Caco-2 (cell line): ENCODE results near the gene BCL2. TPM values are rescaled to one million over a fixed set of nuclear protein-coding genes. Genes with fewer than 3 reads are reported as not detected.

Experiments
- BruUV-seq: library from RNA; stranded (reverse); fragments of 400-500 nt; replicated peaks from 2 replicates; lab custom pipeline; 2021; lab: Mats Ljungman, UMichigan
- CTCF ChIA-PET: fragments of 300-600 bp; sonication (Branson Sonifier 250); formaldehyde crosslinking; loops from one replicate; lab custom pipeline; 2022; ENCODE audit warnings: antibody characterized with exemption; lab: Charles Lee
- POLR2A ChIA-PET: fragments of 300-600 bp; sonication (Branson Sonifier 250); formaldehyde crosslinking; loops from one replicate; lab custom pipeline; 2022; ENCODE audit warnings: antibody characterized with exemption; lab: Charles Lee
- DNase-seq, 2 experiments: peaks; one replicate each; pipeline versions ENCODE4 v3.0.0 to v3.0.0-alpha.2; 2020 to 2022
- H3K27me3 ChIP-seq: replicated peaks from 2 replicates; pipeline ENCODE4 v1.6.0; 2011; ENCODE audit warnings: low read length; ENCODE audit not compliant: control insufficient read depth, insufficient read depth
- H3K36me3 ChIP-seq: 2 replicates; pipeline ENCODE4 v1.5.1; 2011; ENCODE audit warnings: low read length; ENCODE audit not compliant: control insufficient read depth, insufficient read depth
- H3K4me1 ChIP-seq: fragments of 250-450 bp; sonication (Bioruptor Pico); 2 replicates; pipeline ENCODE4 v1.5.1; 2020; ENCODE audit warnings: mild to moderate bottlenecking
- H3K4me3 ChIP-seq: 2 replicates; pipeline ENCODE4 v1.5.1; 2011; ENCODE audit warnings: low read depth, mild to moderate bottlenecking, control low read depth, low read length
- H3K9me3 ChIP-seq: fragments of 250-450 bp; sonication (Bioruptor Pico); 2 replicates; pipeline ENCODE4 v1.5.1; 2020; ENCODE audit warnings: mild to moderate bottlenecking, moderate library complexity
- H3K27ac Mint-ChIP-seq: one replicate; pipeline ENCODE4 v1.8.0; 2022; ENCODE audit warnings: mixed read lengths; ENCODE audit not compliant: unreplicated experiment
- H3K27me3 Mint-ChIP-seq: one replicate; pipeline ENCODE4 v1.8.0; 2022; ENCODE audit warnings: mixed read lengths; ENCODE audit not compliant: insufficient read depth, unreplicated experiment
- H3K36me3 Mint-ChIP-seq: one replicate; pipeline ENCODE4 v1.8.0; 2022; ENCODE audit warnings: mild to moderate bottlenecking, mixed read lengths; ENCODE audit not compliant: insufficient read depth, unreplicated experiment
- H3K4me1 Mint-ChIP-seq: one replicate; pipeline ENCODE4 v1.8.0; 2022; ENCODE audit warnings: low read depth, mixed read lengths; ENCODE audit not compliant: unreplicated experiment
- H3K4me3 Mint-ChIP-seq: one replicate; pipeline ENCODE4 v1.8.0; 2022; ENCODE audit warnings: mild to moderate bottlenecking, moderate library complexity, mixed read lengths; ENCODE audit not compliant: unreplicated experiment
- H3K9me3 Mint-ChIP-seq: one replicate; pipeline ENCODE4 v1.8.0; 2022; ENCODE audit warnings: mixed read lengths; ENCODE audit not compliant: unreplicated experiment
- CTCF ChIP-seq, 2 experiments: fragments of 200-600 bp in 1 of 2; IDR thresholded peaks; 1 replicate in 1 of 2; 2 replicates in 1 of 2; pipeline versions ENCODE4 v1.5.1 to v1.8.0; 2011 to 2022; ENCODE audit warnings: antibody characterized with exemption in 1 of 2, control low read depth in 1 of 2, inconsistent platforms in 1 of 2, low read depth in 1 of 2, low read length in 1 of 2, mild to moderate bottlenecking in 1 of 2, moderate library complexity in 1 of 2; ENCODE audit not compliant: insufficient read depth in 1 of 2, severe bottlenecking in 1 of 2, unreplicated experiment in 1 of 2
- intact Hi-C: fragments of 100-400 bp; cut with micrococcal nuclease; formaldehyde crosslinking; loops from one replicate; pipeline ENCODE4 v1.10.0; 2022; ENCODE audit not compliant: unreplicated experiment
- total RNA-seq: library from RNA; stranded (reverse); gene quantifications from 2 replicates; pipeline ENCODE4 v1.2.3, GENCODE V29; 2022

The BCL2 gene
- total RNA-seq, 1 experiment from 2014 or later: 6.5 TPM

- Histone ChIP-seq H3K9me3 (no peaks in the 10 kb centered on the region), H3K27me3 (no peaks in the 10 kb centered on the region), H3K36me3 (no peaks in the 10 kb centered on the region), H3K4me3 (no peak overlapping the region), H3K4me1 (no peaks in the 10 kb centered on the region)
- Mint-ChIP-seq H3K27ac (no peak overlapping the region), H3K4me1 (no peaks in the 10 kb centered on the region), H3K36me3 (peaks cover 6% of the 10 kb centered on the region), H3K27me3 (no peaks in the 10 kb centered on the region), H3K9me3 (no peaks in the 10 kb centered on the region), H3K4me3 (no peak overlapping the region)
- intact Hi-C loops: no loop called here
- DNase-seq: no peak
- ChIA-PET CTCF (no interaction called here), POLR2A (no interaction called here)
- no peak for TF ChIP-seq CTCF (IDR thresholded peaks at IDR 0.05; ENCODE audit: insufficient read depth in 1 of 2, low read depth in 1 of 2, low read length in 1 of 2, severe bottlenecking in 1 of 2, unreplicated experiment in 1 of 2)
- no TSS peak for BruUV-seq
Measured at GRCh38 chr18:63261029-63261428, 58.5 kb downstream of the BCL2 start.

DNA sequence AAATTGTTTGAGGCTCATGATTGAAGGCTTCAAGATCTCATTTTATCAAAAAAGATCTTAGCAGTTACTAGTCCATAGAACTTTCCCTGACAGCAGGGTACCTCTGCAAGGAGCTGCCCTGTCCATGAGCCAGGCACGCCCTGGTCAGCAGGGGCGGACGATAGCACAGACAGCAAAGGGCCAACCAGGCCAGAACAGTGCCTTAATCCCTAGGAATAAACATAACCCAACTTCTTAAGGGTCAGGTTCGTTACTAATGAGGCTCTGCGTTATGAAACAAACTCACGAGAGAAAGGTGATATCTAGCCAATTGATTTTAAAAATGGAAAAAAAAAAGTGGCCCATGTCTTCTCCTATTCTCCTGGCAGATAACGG is 59.2 kb downstream of the BCL2 start:
- CTCF ChIA-PET: no interaction called here
- no TSS peak for BruUV-seq
- Histone ChIP-seq H3K9me3 (no peaks in the 10 kb centered on the region), H3K4me1 (no peaks in the 10 kb centered on the region), H3K4me3 (no peak overlapping the region), H3K27me3 (no peaks in the 10 kb centered on the region), H3K36me3 (no peaks in the 10 kb centered on the region)
- POLR2A ChIA-PET: no interaction called here
- H3K27me3 Mint-ChIP-seq: no peaks in the 10 kb centered on the region
- H3K36me3 Mint-ChIP-seq: peaks cover 6% of the 10 kb centered on the region
- TF ChIP-seq CTCF (IDR thresholded peaks at IDR 0.05; ENCODE audit: insufficient read depth in 1 of 2, low read depth in 1 of 2, low read length in 1 of 2, severe bottlenecking in 1 of 2, unreplicated experiment in 1 of 2): no peak
- H3K4me3 Mint-ChIP-seq: no peak overlapping the region
- no peaks in the 10 kb centered on the region for H3K9me3 Mint-ChIP-seq
- no peak for DNase-seq
- no peaks in the 10 kb centered on the region for H3K4me1 Mint-ChIP-seq
- no peak overlapping the region for H3K27ac Mint-ChIP-seq
- intact Hi-C loops: no loop called here

- Histone ChIP-seq H3K9me3 (no peaks in the 10 kb centered on the region), H3K4me3 (no peak overlapping the region), H3K36me3 (no peaks in the 10 kb centered on the region), H3K4me1 (no peaks in the 10 kb centered on the region), H3K27me3 (no peaks in the 10 kb centered on the region)
- BruUV-seq: no TSS peak
- H3K4me3 Mint-ChIP-seq: no peak overlapping the region
- no peak for TF ChIP-seq CTCF (IDR thresholded peaks at IDR 0.05; ENCODE audit: insufficient read depth in 1 of 2, low read depth in 1 of 2, low read length in 1 of 2, severe bottlenecking in 1 of 2, unreplicated experiment in 1 of 2)
- peaks cover 6% of the 10 kb centered on the region for H3K36me3 Mint-ChIP-seq
- DNase-seq: no peak
- H3K4me1 Mint-ChIP-seq: no peaks in the 10 kb centered on the region
- POLR2A ChIA-PET: no interaction called here
- intact Hi-C loops: no loop called here
- H3K27me3 Mint-ChIP-seq: no peaks in the 10 kb centered on the region
- CTCF ChIA-PET: no interaction called here
- H3K9me3 Mint-ChIP-seq: no peaks in the 10 kb centered on the region
- no peak overlapping the region for H3K27ac Mint-ChIP-seq
Measured at GRCh38 chr18:63259567-63260379, 59.8 kb downstream of the BCL2 start.
